HCT116 (cell line): ENCODE measurements around the gene IGSF23. TPM values are rescaled to one million over a fixed set of nuclear protein-coding genes. Genes with fewer than 3 reads are reported as not detected.

Experiments
- ATAC-seq: fragments of 200-7000 bp; cut with Tn5 transposase; 2 replicates; pipeline ENCODE4 v1.9.1; 2020; ENCODE audit warnings: mild to moderate bottlenecking, moderate library complexity
- BruUV-seq: library from RNA; stranded (reverse); fragments of 400-500 nt; replicated peaks from 2 replicates; lab custom pipeline; 2021; lab: Mats Ljungman, UMichigan
- CTCF ChIA-PET: fragments of 300-600 bp; sonication (Branson Sonifier 250); formaldehyde crosslinking; loops from one replicate; lab custom pipeline; 2021; ENCODE audit warnings: antibody characterized with exemption; lab: Charles Lee
- POLR2A ChIA-PET: fragments of 300-600, 350-600 bp; sonication (Branson Sonifier 250); formaldehyde crosslinking; loops from one replicate; lab custom pipeline; 2021; ENCODE audit warnings: antibody characterized with exemption; lab: Charles Lee
- RAD21 ChIA-PET, 2 experiments: fragments of 300-600 bp; sonication (Branson Sonifier 250); formaldehyde crosslinking; loops; one replicate each; lab custom pipeline; 2023; ENCODE audit warnings: low total read pairs in 2 of 2; ENCODE audit not compliant: uncharacterized antibody in 2 of 2, unreplicated experiment in 2 of 2, low non-redundant PET in 1 of 2; lab: Charles Lee
- DNase-seq: peaks from one replicate; pipeline ENCODE4 v3.0.0-alpha.2; 2010; ENCODE audit warnings: low read depth, low spot score
- H2AFZ ChIP-seq: fragments of 200-600 bp; shearing (Covaris generic), sonication (generic); 2 replicates; pipeline ENCODE4 v1.6.1; 2017; ENCODE audit warnings: low read depth, mixed run types, mixed read lengths, antibody characterized with exemption, low read length; ENCODE audit not compliant: poor library complexity, severe bottlenecking
- H3K27ac ChIP-seq: 2 replicates; pipeline ENCODE4 v1.5.1; 2012; ENCODE audit warnings: low read depth, low read length
- H3K27me3 ChIP-seq: fragments of 200-600 bp; sonication (generic); 2 replicates; pipeline ENCODE4 v1.6.1; 2016; ENCODE audit warnings: mixed run types, low read length, mixed read lengths; ENCODE audit not compliant: insufficient read depth
- H3K36me3 ChIP-seq, 2 experiments: fragments of 200-500 bp in 1 of 2; fragments of 200-600 bp in 1 of 2; sonication (Bioruptor generic) in 1 of 2; sonication (generic) in 1 of 2; 2 replicates each; pipeline versions ENCODE4 v1.5.1 to v1.6.1; 2014 to 2016; ENCODE audit warnings: low read length in 2 of 2, inconsistent platforms in 1 of 2, mixed read lengths in 1 of 2, mixed run types in 1 of 2; ENCODE audit not compliant: insufficient read depth in 2 of 2, control insufficient read depth in 1 of 2
- H3K4me1 ChIP-seq, 2 experiments: fragments of 200-600 bp in 1 of 2; sonication (generic) in 1 of 2; 2 replicates each; pipeline versions ENCODE4 v1.5.1 to v1.6.1; 2012 to 2017; ENCODE audit warnings: low read length in 2 of 2, inconsistent platforms in 1 of 2, mild to moderate bottlenecking in 1 of 2, mixed read lengths in 1 of 2, mixed run types in 1 of 2, moderate library complexity in 1 of 2; ENCODE audit not compliant: insufficient read depth in 2 of 2, control insufficient read depth in 1 of 2
- H3K4me2 ChIP-seq: fragments of 200-600 bp; sonication (generic); 2 replicates; pipeline ENCODE4 v1.6.1; 2017; ENCODE audit warnings: mixed run types, low read length, mixed read lengths
- H3K4me3 ChIP-seq, 2 experiments: fragments of 200-600 bp in 1 of 2; sonication (generic) in 1 of 2; replicated peaks in 1 of 2; 2 replicates each; pipeline ENCODE4 v1.5.1; 2011 to 2016; ENCODE audit warnings: low read length in 2 of 2, control low read depth in 1 of 2, low read depth in 1 of 2, mild to moderate bottlenecking in 1 of 2, mixed read lengths in 1 of 2, mixed run types in 1 of 2
- H3K79me2 ChIP-seq: fragments of 200-600 bp; sonication (generic); 2 replicates; pipeline ENCODE4 v1.6.1; 2017; ENCODE audit warnings: mild to moderate bottlenecking, mixed run types, low read length, moderate library complexity, mixed read lengths; ENCODE audit not compliant: insufficient read depth
- H3K9ac ChIP-seq: fragments of 200-600 bp; sonication (generic); 2 replicates; pipeline ENCODE4 v1.6.1; 2016; ENCODE audit warnings: low read length, mixed read lengths
- H3K9me2 ChIP-seq: fragments of 200-600 bp; sonication (generic), shearing (Covaris generic); 2 replicates; pipeline ENCODE4 v1.6.1; 2017; ENCODE audit warnings: mixed run types, mild to moderate bottlenecking, moderate library complexity; ENCODE audit not compliant: insufficient read depth
- H3K9me3 ChIP-seq, 2 experiments: fragments of 200-500 bp in 1 of 2; fragments of 200-600 bp in 1 of 2; sonication (Bioruptor generic) in 1 of 2; sonication (generic) in 1 of 2; 2 replicates each; pipeline ENCODE4 v1.6.1; 2014 to 2017; ENCODE audit warnings: low read length in 2 of 2, mixed read lengths in 2 of 2, inconsistent platforms in 1 of 2, low read depth in 1 of 2, mild to moderate bottlenecking in 1 of 2, mixed run types in 1 of 2, moderate library complexity in 1 of 2; ENCODE audit not compliant: control insufficient read depth in 1 of 2, insufficient read depth in 1 of 2
- H4K20me1 ChIP-seq: fragments of 200-600 bp; sonication (generic), shearing (Covaris generic); 2 replicates; pipeline ENCODE4 v1.6.1; 2017; ENCODE audit warnings: mixed run types, mild to moderate bottlenecking, moderate library complexity; ENCODE audit not compliant: insufficient read depth
- CEBPB ChIP-seq: IDR thresholded peaks from 2 replicates; pipeline ENCODE4 v1.6.1; 2012; ENCODE audit warnings: low read depth
- EGR1 ChIP-seq: IDR thresholded peaks from 2 replicates; pipeline ENCODE4 v1.6.1; 2012; ENCODE audit warnings: low read depth
- ELF1 ChIP-seq: IDR thresholded peaks from 2 replicates; pipeline ENCODE4 v1.6.1; 2012; ENCODE audit warnings: low read depth, borderline replicate concordance
- EZH2 ChIP-seq: fragments of 200-600 bp; sonication (generic); IDR thresholded peaks from 2 replicates; pipeline ENCODE4 v1.6.1; 2017; ENCODE audit warnings: antibody characterized with exemption, mixed run types
- EZH2phosphoT487 ChIP-seq: fragments of 200-600 bp; IDR thresholded peaks from 2 replicates; pipeline ENCODE4 v1.6.1; 2018; ENCODE audit warnings: antibody characterized with exemption, borderline replicate concordance
- POLR2A ChIP-seq: IDR thresholded peaks from 2 replicates; pipeline ENCODE4 v1.7.0; 2011; ENCODE audit warnings: borderline replicate concordance; ENCODE audit not compliant: insufficient read depth, insufficient read length; ENCODE audit errors: extremely low read depth
- POLR2AphosphoS5 ChIP-seq: IDR thresholded peaks from 2 replicates; pipeline ENCODE4 v1.6.1; 2011; ENCODE audit warnings: mild to moderate bottlenecking, low read depth, low read length, moderate library complexity
- SIN3A ChIP-seq: IDR thresholded peaks from 2 replicates; pipeline ENCODE4 v1.6.1; 2012; ENCODE audit warnings: low read depth
- SP1 ChIP-seq: IDR thresholded peaks from 2 replicates; pipeline ENCODE4 v1.6.1; 2012; ENCODE audit warnings: low read depth
- TCF7L2 ChIP-seq: IDR thresholded peaks from 2 replicates; pipeline ENCODE4 v1.7.0; 2011; ENCODE audit warnings: borderline replicate concordance, inconsistent platforms; ENCODE audit not compliant: insufficient read depth, insufficient read length; ENCODE audit errors: extremely low read depth
- YY1 ChIP-seq: IDR thresholded peaks from 2 replicates; pipeline ENCODE4 v1.6.1; 2011; ENCODE audit warnings: low read length, low read depth, moderate library complexity, mild to moderate bottlenecking; ENCODE audit not compliant: insufficient replicate concordance; ENCODE audit errors: extremely low read depth
- ZFX ChIP-seq: fragments of 450-650 bp; IDR thresholded peaks from 2 replicates; pipeline ENCODE4 v1.6.1; 2017
- intact Hi-C: fragments of 100-400 bp; cut with micrococcal nuclease; formaldehyde crosslinking; loops from 2 replicates; pipeline ENCODE4 v1.10.0; 2022
- total RNA-seq: library from RNA; stranded (reverse); gene quantifications from one replicate; pipeline ENCODE4 v1.2.1, GENCODE V29; 2021; ENCODE audit not compliant: unreplicated experiment
- TF ChIP-seq, protein P1 (sequence below): IDR thresholded peaks from 2 replicates; pipeline ENCODE4 v1.6.1; 2012; ENCODE audit warnings: low read depth
- TF ChIP-seq, protein P2 (sequence below): IDR thresholded peaks from 2 replicates; pipeline ENCODE4 v1.6.1; 2012
- TF ChIP-seq, protein P3 (sequence below): IDR thresholded peaks from 2 replicates; pipeline ENCODE4 v1.6.1; 2012
- TF ChIP-seq, protein P4 (sequence below), 3 experiments: fragments of 200-600 bp in 1 of 3; sonication (generic) in 1 of 3; IDR thresholded peaks in 2 of 3; conservative IDR thresholded peaks in 1 of 3; 2 replicates each; pipeline ENCODE4 v1.5.1; 2012 to 2017; ENCODE audit warnings: low read depth in 2 of 3, low read length in 2 of 3, antibody characterized with exemption in 1 of 3, borderline replicate concordance in 1 of 3, control low read depth in 1 of 3, mild to moderate bottlenecking in 1 of 3, mixed read lengths in 1 of 3, mixed run types in 1 of 3, moderate library complexity in 1 of 3; ENCODE audit not compliant: insufficient read depth in 1 of 3
- TF ChIP-seq, protein P5 (sequence below): IDR thresholded peaks from 2 replicates; pipeline ENCODE4 v1.6.1; 2011; ENCODE audit warnings: mild to moderate bottlenecking, low read length, moderate library complexity; ENCODE audit not compliant: insufficient replicate concordance; ENCODE audit errors: extremely low read depth

Gene IGSF23
- total RNA-seq, 1 experiment from 2014 or later = not detected

DNA sequence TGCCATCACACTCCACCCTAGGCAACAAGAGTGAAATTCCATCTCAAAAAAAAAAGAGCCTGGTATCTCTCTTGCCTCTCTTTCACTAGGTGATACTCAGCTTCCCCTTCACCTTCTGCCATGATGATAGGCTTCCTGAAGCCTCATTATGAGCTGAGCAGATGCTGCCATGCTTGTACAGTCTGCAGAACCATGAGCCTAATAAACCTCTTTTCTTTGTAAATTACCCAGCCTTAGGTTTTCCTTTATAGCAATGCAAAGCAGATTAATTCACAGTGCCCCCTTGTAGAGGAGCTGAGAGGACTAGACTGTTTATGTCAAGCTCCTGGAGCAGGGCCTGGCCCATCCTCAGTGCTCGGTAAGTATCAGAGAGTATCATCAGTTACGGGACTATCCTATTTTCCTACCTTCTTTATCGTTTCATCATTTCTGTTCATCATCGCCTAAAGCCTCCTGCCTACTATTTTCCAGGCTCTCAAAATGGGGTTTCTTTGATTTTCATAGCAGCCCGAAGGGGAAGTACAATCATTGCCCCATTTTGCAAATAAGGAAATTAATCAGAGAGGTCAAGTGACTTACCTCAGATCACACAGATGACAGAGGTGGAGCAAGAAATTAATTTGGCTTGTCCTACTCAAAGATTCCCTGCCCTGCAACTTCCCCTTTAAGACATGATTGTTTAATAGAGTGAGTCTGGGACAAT, 33.5 kb upstream of the IGSF23 start:
- CTCF ChIA-PET = no interaction called here
- RAD21 ChIA-PET = interaction anchor here in 1 of 2 experiments (0.6 to 1.0 kb wide), 2 partner anchors 77 to 91 kb away, joined by 3 to 6 read pairs; no protein-coding TSS in a partner anchor
- intact Hi-C loops = loop anchor here (10.0 kb wide), 1 partner anchor 375 kb away; the partner anchor contains the start of gene CLPTM1

More for the DNA sequence above, 33.5 kb upstream of the IGSF23 start:
- ATAC-seq (no peak), DNase-seq (no peak)
- H3K9me3 ChIP-seq = no peaks in the 10 kb centered on the region
- H3K9me2 ChIP-seq = no peaks in the 10 kb centered on the region
- peaks cover 0 to 9% of the 10 kb centered on the region in 2 experiments; a peak in 2 of 4 replicates for H3K4me1 ChIP-seq
- H4K20me1 ChIP-seq = no peaks in the 10 kb centered on the region
- no peak overlapping the region for H3K4me2 ChIP-seq
- no TSS peak for BruUV-seq
- POLR2A ChIA-PET = no interaction called here
- H2AFZ ChIP-seq = no peak overlapping the region
- H3K9ac ChIP-seq = no peak overlapping the region
- no peaks in the 10 kb centered on the region for H3K27me3 ChIP-seq
- no peaks in the 10 kb centered on the region for H3K79me2 ChIP-seq
- no peak overlapping the region for H3K4me3 ChIP-seq
- no peak overlapping the region for H3K27ac ChIP-seq
- no peaks in the 10 kb centered on the region for H3K36me3 ChIP-seq
- TF ChIP-seq EGR1 (no peak), ELF1 (no peak), YY1 (no peak), CEBPB (no peak), POLR2AphosphoS5 (no peak), SIN3A (no peak), EZH2 (no peak), SP1 (no peak), ZFX (no peak), POLR2A (no peak), EZH2phosphoT487 (no peak), TCF7L2 (no peak)
- TF ChIP-seq, protein P1, sequence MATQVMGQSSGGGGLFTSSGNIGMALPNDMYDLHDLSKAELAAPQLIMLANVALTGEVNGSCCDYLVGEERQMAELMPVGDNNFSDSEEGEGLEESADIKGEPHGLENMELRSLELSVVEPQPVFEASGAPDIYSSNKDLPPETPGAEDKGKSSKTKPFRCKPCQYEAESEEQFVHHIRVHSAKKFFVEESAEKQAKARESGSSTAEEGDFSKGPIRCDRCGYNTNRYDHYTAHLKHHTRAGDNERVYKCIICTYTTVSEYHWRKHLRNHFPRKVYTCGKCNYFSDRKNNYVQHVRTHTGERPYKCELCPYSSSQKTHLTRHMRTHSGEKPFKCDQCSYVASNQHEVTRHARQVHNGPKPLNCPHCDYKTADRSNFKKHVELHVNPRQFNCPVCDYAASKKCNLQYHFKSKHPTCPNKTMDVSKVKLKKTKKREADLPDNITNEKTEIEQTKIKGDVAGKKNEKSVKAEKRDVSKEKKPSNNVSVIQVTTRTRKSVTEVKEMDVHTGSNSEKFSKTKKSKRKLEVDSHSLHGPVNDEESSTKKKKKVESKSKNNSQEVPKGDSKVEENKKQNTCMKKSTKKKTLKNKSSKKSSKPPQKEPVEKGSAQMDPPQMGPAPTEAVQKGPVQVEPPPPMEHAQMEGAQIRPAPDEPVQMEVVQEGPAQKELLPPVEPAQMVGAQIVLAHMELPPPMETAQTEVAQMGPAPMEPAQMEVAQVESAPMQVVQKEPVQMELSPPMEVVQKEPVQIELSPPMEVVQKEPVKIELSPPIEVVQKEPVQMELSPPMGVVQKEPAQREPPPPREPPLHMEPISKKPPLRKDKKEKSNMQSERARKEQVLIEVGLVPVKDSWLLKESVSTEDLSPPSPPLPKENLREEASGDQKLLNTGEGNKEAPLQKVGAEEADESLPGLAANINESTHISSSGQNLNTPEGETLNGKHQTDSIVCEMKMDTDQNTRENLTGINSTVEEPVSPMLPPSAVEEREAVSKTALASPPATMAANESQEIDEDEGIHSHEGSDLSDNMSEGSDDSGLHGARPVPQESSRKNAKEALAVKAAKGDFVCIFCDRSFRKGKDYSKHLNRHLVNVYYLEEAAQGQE = no peak
- TF ChIP-seq, protein P2, sequence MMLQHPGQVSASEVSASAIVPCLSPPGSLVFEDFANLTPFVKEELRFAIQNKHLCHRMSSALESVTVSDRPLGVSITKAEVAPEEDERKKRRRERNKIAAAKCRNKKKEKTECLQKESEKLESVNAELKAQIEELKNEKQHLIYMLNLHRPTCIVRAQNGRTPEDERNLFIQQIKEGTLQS = no peak
- TF ChIP-seq, protein P3, sequence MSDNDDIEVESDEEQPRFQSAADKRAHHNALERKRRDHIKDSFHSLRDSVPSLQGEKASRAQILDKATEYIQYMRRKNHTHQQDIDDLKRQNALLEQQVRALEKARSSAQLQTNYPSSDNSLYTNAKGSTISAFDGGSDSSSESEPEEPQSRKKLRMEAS = no peak
- TF ChIP-seq, protein P4, sequence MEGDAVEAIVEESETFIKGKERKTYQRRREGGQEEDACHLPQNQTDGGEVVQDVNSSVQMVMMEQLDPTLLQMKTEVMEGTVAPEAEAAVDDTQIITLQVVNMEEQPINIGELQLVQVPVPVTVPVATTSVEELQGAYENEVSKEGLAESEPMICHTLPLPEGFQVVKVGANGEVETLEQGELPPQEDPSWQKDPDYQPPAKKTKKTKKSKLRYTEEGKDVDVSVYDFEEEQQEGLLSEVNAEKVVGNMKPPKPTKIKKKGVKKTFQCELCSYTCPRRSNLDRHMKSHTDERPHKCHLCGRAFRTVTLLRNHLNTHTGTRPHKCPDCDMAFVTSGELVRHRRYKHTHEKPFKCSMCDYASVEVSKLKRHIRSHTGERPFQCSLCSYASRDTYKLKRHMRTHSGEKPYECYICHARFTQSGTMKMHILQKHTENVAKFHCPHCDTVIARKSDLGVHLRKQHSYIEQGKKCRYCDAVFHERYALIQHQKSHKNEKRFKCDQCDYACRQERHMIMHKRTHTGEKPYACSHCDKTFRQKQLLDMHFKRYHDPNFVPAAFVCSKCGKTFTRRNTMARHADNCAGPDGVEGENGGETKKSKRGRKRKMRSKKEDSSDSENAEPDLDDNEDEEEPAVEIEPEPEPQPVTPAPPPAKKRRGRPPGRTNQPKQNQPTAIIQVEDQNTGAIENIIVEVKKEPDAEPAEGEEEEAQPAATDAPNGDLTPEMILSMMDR (IDR thresholded peaks at IDR 0.05 in 2 of 3, conservative IDR thresholded peaks at IDR 0.05 in 1 of 3; ENCODE audit: borderline replicate concordance in 1 of 3, insufficient read depth in 1 of 3, low read depth in 2 of 3, low read length in 2 of 3) = no peak
- TF ChIP-seq, protein P5, sequence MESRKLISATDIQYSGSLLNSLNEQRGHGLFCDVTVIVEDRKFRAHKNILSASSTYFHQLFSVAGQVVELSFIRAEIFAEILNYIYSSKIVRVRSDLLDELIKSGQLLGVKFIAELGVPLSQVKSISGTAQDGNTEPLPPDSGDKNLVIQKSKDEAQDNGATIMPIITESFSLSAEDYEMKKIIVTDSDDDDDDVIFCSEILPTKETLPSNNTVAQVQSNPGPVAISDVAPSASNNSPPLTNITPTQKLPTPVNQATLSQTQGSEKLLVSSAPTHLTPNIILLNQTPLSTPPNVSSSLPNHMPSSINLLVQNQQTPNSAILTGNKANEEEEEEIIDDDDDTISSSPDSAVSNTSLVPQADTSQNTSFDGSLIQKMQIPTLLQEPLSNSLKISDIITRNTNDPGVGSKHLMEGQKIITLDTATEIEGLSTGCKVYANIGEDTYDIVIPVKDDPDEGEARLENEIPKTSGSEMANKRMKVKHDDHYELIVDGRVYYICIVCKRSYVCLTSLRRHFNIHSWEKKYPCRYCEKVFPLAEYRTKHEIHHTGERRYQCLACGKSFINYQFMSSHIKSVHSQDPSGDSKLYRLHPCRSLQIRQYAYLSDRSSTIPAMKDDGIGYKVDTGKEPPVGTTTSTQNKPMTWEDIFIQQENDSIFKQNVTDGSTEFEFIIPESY = no peak
